SU-DHL-6 (cell line): ENCODE results near the gene BANP.
A peak's percentile ranks its signal among the peaks of the same experiment; 100 is the strongest.

Experiments used
- H2AFZ ChIP-seq: fragments of 200-600 bp; sonication (generic); 2 replicates; pipeline ENCODE4 v1.6.1; 2014; ENCODE audit warnings: low read depth, mild to moderate bottlenecking, moderate library complexity, mixed read lengths, antibody characterized with exemption, low read length; ENCODE audit not compliant: severe bottlenecking
- H3F3A ChIP-seq: fragments of 200-600 bp; shearing (Covaris generic); 2 replicates; pipeline ENCODE4 v1.6.0; 2016; ENCODE audit warnings: antibody characterized with exemption, mild to moderate bottlenecking; ENCODE audit not compliant: insufficient read depth
- H3K27ac ChIP-seq: fragments of 200-600 bp; sonication (generic); 2 replicates; pipeline ENCODE4 v1.5.1; 2016; ENCODE audit warnings: low read depth, mild to moderate bottlenecking, low read length, moderate library complexity, mixed read lengths
- H3K27me3 ChIP-seq: fragments of 200-600 bp; sonication (generic), shearing (Covaris generic); 2 replicates; pipeline ENCODE4 v1.6.0; 2014; ENCODE audit warnings: mild to moderate bottlenecking, low read length
- H3K36me3 ChIP-seq: fragments of 200-600 bp; sonication (generic); 2 replicates; pipeline ENCODE4 v1.6.1; 2014; ENCODE audit warnings: mild to moderate bottlenecking, low read length, mixed read lengths
- H3K4me2 ChIP-seq: fragments of 300-600, 200-600 bp; shearing (Covaris generic), sonication (generic); 2 replicates; pipeline ENCODE4 v1.6.0; 2014; ENCODE audit warnings: low read length, low read depth, mild to moderate bottlenecking; ENCODE audit not compliant: poor library complexity, severe bottlenecking
- H3K4me3 ChIP-seq: fragments of 200-600 bp; sonication (generic); 2 replicates; pipeline ENCODE4 v1.5.1; 2014; ENCODE audit warnings: antibody characterized with exemption, low read length, mild to moderate bottlenecking, mixed read lengths; ENCODE audit not compliant: insufficient read depth, poor library complexity, severe bottlenecking
- H3K79me2 ChIP-seq: fragments of 200-600 bp; sonication (generic); 2 replicates; pipeline ENCODE4 v1.6.1; 2014; ENCODE audit warnings: mild to moderate bottlenecking, low read length, moderate library complexity; ENCODE audit not compliant: insufficient read depth
- H3K9ac ChIP-seq: fragments of 200-600 bp; sonication (generic); 2 replicates; pipeline ENCODE4 v1.7.0; 2014; ENCODE audit warnings: mild to moderate bottlenecking, low read length
- H3K9me2 ChIP-seq: fragments of 200-600 bp; sonication (generic); replicated peaks from 2 replicates; pipeline ENCODE4 v1.6.1; 2014; ENCODE audit warnings: low read length; ENCODE audit not compliant: insufficient read depth
- H3K9me3 ChIP-seq: fragments of 200-600 bp; sonication (generic); 2 replicates; pipeline ENCODE4 v1.6.1; 2014; ENCODE audit warnings: low read length, mixed read lengths; ENCODE audit not compliant: insufficient read depth
- H4K20me1 ChIP-seq: fragments of 200-600 bp; sonication (generic); 2 replicates; pipeline ENCODE4 v1.6.1; 2014; ENCODE audit warnings: low read depth, mild to moderate bottlenecking, antibody characterized with exemption, low read length, moderate library complexity, mixed read lengths
- CTCF ChIP-seq: fragments of 200-600 bp; sonication (generic); IDR thresholded peaks from one replicate; pipeline ENCODE4 v1.5.1; 2017; ENCODE audit warnings: antibody characterized with exemption, mild to moderate bottlenecking, low read length, moderate library complexity; ENCODE audit not compliant: insufficient read depth, poor library complexity, severe bottlenecking
- EZH2phosphoT487 ChIP-seq: fragments of 200-600 bp; sonication (generic), shearing (Covaris generic); conservative IDR thresholded peaks from 2 replicates; pipeline ENCODE4 v1.6.1; 2018; ENCODE audit warnings: mild to moderate bottlenecking, antibody characterized with exemption, low read length, moderate library complexity, mixed read lengths

BANP gene

GRCh38 chr16:87939562-87940423, 11.4 kb upstream of the BANP start:
- H2AFZ ChIP-seq: no peak overlapping the region

GRCh38 chr16:87942680-87943079, 8.6 kb upstream of the BANP start:
- Histone ChIP-seq H3K4me2 (no peak overlapping the region), H3K9ac (no peak overlapping the region), H4K20me1 (no peaks in the 10 kb centered on the region), H3K9me2 (no peaks in the 10 kb centered on the region), H3F3A (no peaks in the 10 kb centered on the region), H3K4me3 (no peak overlapping the region), H3K9me3 (no peaks in the 10 kb centered on the region), H2AFZ (no peak overlapping the region), H3K79me2 (no peaks in the 10 kb centered on the region), H3K36me3 (no peaks in the 10 kb centered on the region), H3K27me3 (no peaks in the 10 kb centered on the region), H3K27ac (no peak overlapping the region)
- no peak for TF ChIP-seq EZH2phosphoT487
- no peak for TF ChIP-seq CTCF

More at GRCh38 chr16:87939562-87940423, 11.4 kb upstream of the BANP start:
- Histone ChIP-seq H3K27ac (no peak overlapping the region), H3K9me3 (no peaks in the 10 kb centered on the region), H3K4me2 (no peak overlapping the region), H3K27me3 (no peaks in the 10 kb centered on the region), H3K9ac (no peak overlapping the region), H4K20me1 (no peaks in the 10 kb centered on the region), H3K36me3 (no peaks in the 10 kb centered on the region), H3K79me2 (no peaks in the 10 kb centered on the region), H3F3A (no peaks in the 10 kb centered on the region), H3K9me2 (no peaks in the 10 kb centered on the region), H3K4me3 (no peak overlapping the region)
- TF ChIP-seq EZH2phosphoT487: no peak

- Histone ChIP-seq H2AFZ (peak overlapping the region; percentile 23), H3K4me2 (peak overlapping the region; percentile 21), H3K9ac (no peak overlapping the region; the same call in 1 of the 2 replicates), H3F3A (0 out of 2 replicates have a peak, but pooled peaks cover 3% of the 10 kb centered on the region), H4K20me1 (no peaks in the 10 kb centered on the region), H3K79me2 (no peaks in the 10 kb centered on the region), H3K27ac (no peak overlapping the region), H3K9me2 (no peaks in the 10 kb centered on the region), H3K36me3 (no peaks in the 10 kb centered on the region), H3K4me3 (no peak overlapping the region), H3K27me3 (no peaks in the 10 kb centered on the region), H3K9me3 (no peaks in the 10 kb centered on the region)
- TF ChIP-seq EZH2phosphoT487: no peak
- no peak for TF ChIP-seq CTCF
These were observed 5.7 kb upstream of the BANP start for GRCh38 chr16:87945351-87946042.
